GM12878 (cell line): ENCODE results near the gene SULT2B1. TPM values are rescaled to one million over a fixed set of nuclear protein-coding genes. Genes with fewer than 3 reads are reported as not detected.

ENCODE experiments used
- CBX5 ChIP-seq: sonication (generic); IDR thresholded peaks from 2 replicates; pipeline ENCODE4 v1.6.1; 2016; ENCODE audit warnings: low read depth, moderate library complexity, mild to moderate bottlenecking, inconsistent platforms
- CEBPZ ChIP-seq: fragments of 150-350 bp; IDR thresholded peaks from 2 replicates; pipeline ENCODE4 v1.6.1; 2016; ENCODE audit warnings: low read depth, low read length
- CHD4 ChIP-seq: fragments of 200-600 bp; sonication (generic); IDR thresholded peaks from 2 replicates; pipeline ENCODE4 v1.6.1; 2016; ENCODE audit warnings: mild to moderate bottlenecking
- CTCF ChIP-seq, 3 experiments: IDR thresholded peaks in 2 of 3; conservative IDR thresholded peaks in 1 of 3; 2 replicates each; pipeline ENCODE4 v1.5.1; 2011; ENCODE audit warnings: low read depth in 3 of 3, low read length in 3 of 3, mild to moderate bottlenecking in 3 of 3, control low read depth in 2 of 3, moderate library complexity in 2 of 3, inconsistent platforms in 1 of 3, mixed read lengths in 1 of 3; ENCODE audit not compliant: control insufficient read depth in 2 of 3, insufficient read depth in 1 of 3; ENCODE audit errors: extremely low read depth in 1 of 3
- E2F4 ChIP-seq: IDR thresholded peaks from 2 replicates; pipeline ENCODE4 v1.6.1; 2012; ENCODE audit warnings: low read depth, low read length, improper control_type of control experiment
- EP300 ChIP-seq, 2 experiments: fragments of 150-350 bp in 1 of 2; IDR thresholded peaks; 2 replicates each; pipeline ENCODE4 v1.6.1; 2011 to 2012; ENCODE audit warnings: low read depth in 2 of 2, low read length in 2 of 2, borderline replicate concordance in 1 of 2, improper control_type of control experiment in 1 of 2, inconsistent platforms in 1 of 2; ENCODE audit not compliant: control insufficient read depth in 1 of 2
- IRF4 ChIP-seq: IDR thresholded peaks from 2 replicates; pipeline ENCODE4 v1.6.1; 2011; ENCODE audit warnings: low read depth, low read length
- IRF5 ChIP-seq: fragments of 450-650 bp; IDR thresholded peaks from 2 replicates; pipeline ENCODE4 v1.6.1; 2017; ENCODE audit warnings: borderline replicate concordance
- MXI1 ChIP-seq: fragments of 150-350 bp; IDR thresholded peaks from 2 replicates; pipeline ENCODE4 v1.6.1; 2011; ENCODE audit warnings: low read depth, mild to moderate bottlenecking, inconsistent platforms, low read length, improper control_type of control experiment
- NBN ChIP-seq: fragments of 450-650 bp; IDR thresholded peaks from 2 replicates; pipeline ENCODE4 v1.6.1; 2016
- NFYB ChIP-seq: IDR thresholded peaks from 2 replicates; pipeline ENCODE4 v1.6.1; 2011; ENCODE audit warnings: low read depth, mild to moderate bottlenecking, low read length, improper control_type of control experiment, moderate library complexity; ENCODE audit not compliant: insufficient read depth
- NR2C1 ChIP-seq: fragments of 450-650 bp; IDR thresholded peaks from 2 replicates; pipeline ENCODE4 v1.6.1; 2017; ENCODE audit warnings: antibody characterized with exemption, mild to moderate bottlenecking, moderate library complexity
- NRF1 ChIP-seq: conservative IDR thresholded peaks from 2 replicates; pipeline ENCODE4 v1.6.1; 2011; ENCODE audit warnings: mild to moderate bottlenecking, low read depth, low read length, improper control_type of control experiment
- PKNOX1 ChIP-seq: fragments of 450-650 bp; IDR thresholded peaks from 2 replicates; pipeline ENCODE4 v1.6.1; 2016; ENCODE audit warnings: mild to moderate bottlenecking
- POLR2A ChIP-seq: IDR thresholded peaks from 2 replicates; pipeline ENCODE4 v1.6.1; 2011; ENCODE audit warnings: low read depth, mild to moderate bottlenecking, low read length
- RCOR1 ChIP-seq: conservative IDR thresholded peaks from 2 replicates; pipeline ENCODE4 v1.6.1; 2012; ENCODE audit warnings: low read depth, low read length, improper control_type of control experiment
- SRF ChIP-seq, 2 experiments: IDR thresholded peaks; 2 replicates each; pipeline ENCODE4 v1.6.1; 2011; ENCODE audit warnings: low read depth in 2 of 2, low read length in 2 of 2, mild to moderate bottlenecking in 1 of 2, moderate library complexity in 1 of 2
- TBL1XR1 ChIP-seq: IDR thresholded peaks from 2 replicates; pipeline ENCODE4 v1.6.1; 2012; ENCODE audit warnings: low read depth, low read length, improper control_type of control experiment
- TCF3 ChIP-seq: IDR thresholded peaks from 2 replicates; pipeline ENCODE4 v1.6.1; 2012; ENCODE audit warnings: low read depth, mild to moderate bottlenecking, low read length, borderline replicate concordance; ENCODE audit not compliant: insufficient read depth
- TCF7 ChIP-seq: IDR thresholded peaks from 2 replicates; pipeline ENCODE4 v1.6.1; 2014; ENCODE audit warnings: antibody characterized with exemption, borderline replicate concordance
- WRNIP1 ChIP-seq: IDR thresholded peaks from 2 replicates; pipeline ENCODE4 v1.6.1; 2011; ENCODE audit warnings: low read depth, low read length, improper control_type of control experiment, borderline replicate concordance
- ZNF24 ChIP-seq: fragments of 450-650 bp; IDR thresholded peaks from 2 replicates; pipeline ENCODE4 v1.6.1; 2017; ENCODE audit warnings: antibody characterized with exemption, mild to moderate bottlenecking
- ZZZ3 ChIP-seq: IDR thresholded peaks from 2 replicates; pipeline ENCODE4 v1.6.1; 2011; ENCODE audit warnings: low read depth; ENCODE audit not compliant: control insufficient read depth, insufficient read length
- polyA plus RNA-seq, 11 experiments: library from polyadenylated mRNA; depleted of rRNA in 4 of 11; unstranded in 6 of 11; stranded (reverse) in 5 of 11; fragments of >200 nt; fragmentation: Nextera tagmentation in 4 of 11; fragmentation: Illumina TruSeq in 1 of 11; extraction: Ambion mirVana in 4 of 11; extraction: Trizol in 1 of 11; gene quantifications; 1 replicate in 1 of 11; 2 replicates in 10 of 11; pipeline versions ENCODE4 v1.2.1 to v1.2.3, GENCODE V29; 2011 to 2016; ENCODE audit warnings: inconsistent platforms in 2 of 11, missing spikeins in 2 of 11, low read depth in 1 of 11
- total RNA-seq, 4 experiments: library from RNA; depleted of rRNA in 3 of 4; stranded (reverse); fragments of >200 nt in 3 of 4; fragmentation: Illumina TruSeq in 1 of 4; extraction: Trizol in 1 of 4; gene quantifications; 2 replicates each; pipeline versions ENCODE4 v1.2.1 to v1.2.3, GENCODE V29; 2013 to 2021

The SULT2B1 gene
- total and polyA plus RNA-seq, 10 of the 15 experiments (the other 5 are each of a cell fraction or from before 2014, with no cell fraction given) = 0.11 to 0.14 TPM; not detected in 8

- TF ChIP-seq IRF4 (no peak), NRF1 (no peak), TCF3 (no peak), WRNIP1 (no peak), SRF (IDR thresholded peaks at IDR 0.05; ENCODE audit: low read depth in 2 of 2, low read length in 2 of 2) (peak; percentile 4 to 15; a peak in 1 of 4 replicates), NFYB (peak; percentile 93), PKNOX1 (peak; percentile 50; the same call in 1 of the 2 replicates), IRF5 (no peak), CEBPZ (peak; percentile 71), CHD4 (no peak), ZZZ3 (no peak), POLR2A (no peak), E2F4 (0 out of 2 replicates have a peak, but pooled peaks have one; percentile 35), NBN (peak; percentile 35; the same call in 1 of the 2 replicates), TCF7 (no peak), NR2C1 (no peak), TBL1XR1 (0 out of 2 replicates have a peak, but pooled peaks have one; percentile 25), ZNF24 (no peak), EP300 (IDR thresholded peaks at IDR 0.05; ENCODE audit: borderline replicate concordance in 1 of 2, control insufficient read depth in 1 of 2, low read depth in 2 of 2, low read length in 2 of 2) (no peak; a peak in 2 of 4 replicates), CTCF (IDR thresholded peaks at IDR 0.05 in 2 of 3, conservative IDR thresholded peaks at IDR 0.05 in 1 of 3; ENCODE audit: control insufficient read depth in 2 of 3, extremely low read depth in 1 of 3, insufficient read depth in 1 of 3, low read depth in 3 of 3, low read length in 3 of 3) (no peak; a peak in 1 of 6 replicates), CBX5 (no peak), MXI1 (peak; percentile 86), RCOR1 (no peak; the same call in 1 of the 2 replicates)
These were observed 85.5 kb downstream of the SULT2B1 start (continued) for GRCh38 chr19:48637449-48637947.
